Mesenchymal stem cell (in vitro differentiated cells and primary cell): ENCODE results near the gene LRRC74A.

Source experiments
- DNase-seq: peaks from one replicate; pipeline ENCODE4 v3.0.0-alpha.2; 2013
- H2AFZ ChIP-seq: one replicate; pipeline ENCODE4 v1.6.1; 2013; ENCODE audit warnings: low read depth, mild to moderate bottlenecking, control low read depth, inconsistent platforms, low read length, moderate library complexity
- H2AK5ac ChIP-seq: 2 replicates; pipeline ENCODE4 v1.6.1; 2013; ENCODE audit warnings: low read length, moderate library complexity, mild to moderate bottlenecking, inconsistent platforms; ENCODE audit not compliant: severe bottlenecking
- H2BK120ac ChIP-seq: one replicate; pipeline ENCODE4 v1.6.1; 2013; ENCODE audit warnings: low read depth, mild to moderate bottlenecking, inconsistent platforms, low read length, moderate library complexity
- H2BK12ac ChIP-seq, 2 experiments: one replicate each; pipeline ENCODE4 v1.6.1; 2013; ENCODE audit warnings: inconsistent platforms in 2 of 2, low read length in 2 of 2, mild to moderate bottlenecking in 2 of 2, moderate library complexity in 2 of 2, control low read depth in 1 of 2
- H2BK15ac ChIP-seq: one replicate; pipeline ENCODE4 v1.6.1; 2013; ENCODE audit warnings: mild to moderate bottlenecking, low read depth, inconsistent platforms; ENCODE audit not compliant: poor library complexity, severe bottlenecking
- H2BK5ac ChIP-seq: 2 replicates; pipeline ENCODE4 v1.6.1; 2013; ENCODE audit warnings: low read depth, mild to moderate bottlenecking, low read length, control low read depth, inconsistent platforms; ENCODE audit not compliant: poor library complexity, severe bottlenecking
- H3K14ac ChIP-seq, 2 experiments: one replicate each; pipeline ENCODE4 v1.6.1; 2013; ENCODE audit warnings: inconsistent platforms in 2 of 2, low read length in 2 of 2, control low read depth in 1 of 2, mild to moderate bottlenecking in 1 of 2, moderate library complexity in 1 of 2
- H3K18ac ChIP-seq, 2 experiments: one replicate each; pipeline ENCODE4 v1.6.1; 2013; ENCODE audit warnings: inconsistent platforms in 2 of 2, low read length in 2 of 2, control low read depth in 1 of 2, low read depth in 1 of 2, mild to moderate bottlenecking in 1 of 2
- H3K23ac ChIP-seq, 2 experiments: one replicate each; pipeline ENCODE4 v1.6.1; 2013; ENCODE audit warnings: inconsistent platforms in 2 of 2, low read length in 2 of 2, mild to moderate bottlenecking in 2 of 2, moderate library complexity in 2 of 2, control low read depth in 1 of 2
- H3K27ac ChIP-seq: 2 replicates; pipeline ENCODE4 v1.5.1; 2013; ENCODE audit warnings: mild to moderate bottlenecking, moderate library complexity, low read length, control low read depth, inconsistent platforms; ENCODE audit not compliant: poor library complexity, severe bottlenecking
- H3K27me3 ChIP-seq, 2 experiments: 2 replicates each; pipeline versions ENCODE4 v1.6.1 to v1.7.0; 2013; ENCODE audit warnings: low read length in 2 of 2, mild to moderate bottlenecking in 2 of 2, moderate library complexity in 2 of 2, control low read depth in 1 of 2, inconsistent platforms in 1 of 2; ENCODE audit not compliant: control insufficient read depth in 1 of 2, insufficient read depth in 1 of 2
- H3K36me3 ChIP-seq, 2 experiments: 2 replicates each; pipeline versions ENCODE4 v1.6.1 to v1.7.0; 2013; ENCODE audit warnings: low read length in 2 of 2, control low read depth in 1 of 2, inconsistent platforms in 1 of 2, low read depth in 1 of 2, mild to moderate bottlenecking in 1 of 2; ENCODE audit not compliant: insufficient read depth in 2 of 2, control insufficient read depth in 1 of 2
- H3K4ac ChIP-seq, 2 experiments: one replicate each; pipeline ENCODE4 v1.6.1; 2013; ENCODE audit warnings: inconsistent platforms in 2 of 2, low read length in 2 of 2, mild to moderate bottlenecking in 2 of 2, moderate library complexity in 2 of 2, control low read depth in 1 of 2, low read depth in 1 of 2
- H3K4me1 ChIP-seq: 2 replicates; pipeline ENCODE4 v1.6.1; 2013; ENCODE audit warnings: low read depth, low read length, control low read depth; ENCODE audit not compliant: control insufficient read depth, insufficient read depth
- H3K4me2 ChIP-seq: 2 replicates; pipeline ENCODE4 v1.6.1; 2013; ENCODE audit warnings: low read length, mild to moderate bottlenecking, inconsistent platforms; ENCODE audit not compliant: poor library complexity, severe bottlenecking
- H3K4me3 ChIP-seq, 2 experiments: 2 replicates each; pipeline versions ENCODE4 v1.5.1 to v1.7.0; 2013; ENCODE audit warnings: low read length in 2 of 2, mild to moderate bottlenecking in 2 of 2, control low read depth in 1 of 2, low read depth in 1 of 2; ENCODE audit not compliant: insufficient read depth in 1 of 2
- H3K79me1 ChIP-seq: replicated peaks from 2 replicates; pipeline ENCODE4 v1.6.1; 2013; ENCODE audit warnings: mild to moderate bottlenecking, control low read depth, low read length, inconsistent platforms; ENCODE audit not compliant: poor library complexity, severe bottlenecking
- H3K9ac ChIP-seq: 2 replicates; pipeline ENCODE4 v1.7.0; 2013; ENCODE audit warnings: mild to moderate bottlenecking, low read length, moderate library complexity
- H3K9me3 ChIP-seq: 2 replicates; pipeline ENCODE4 v1.7.0; 2013; ENCODE audit warnings: mild to moderate bottlenecking, low read length; ENCODE audit not compliant: control insufficient read depth
- H4K8ac ChIP-seq: one replicate; pipeline ENCODE4 v1.6.1; 2013; ENCODE audit warnings: inconsistent platforms, mild to moderate bottlenecking, low read length, moderate library complexity
- H4K91ac ChIP-seq: one replicate; pipeline ENCODE4 v1.6.1; 2013; ENCODE audit warnings: mild to moderate bottlenecking, low read length, inconsistent platforms
- WGBS: methylation state at CpG from one replicate; pipeline ENCODE4 v1.1.7; 2013; ENCODE audit warnings: mixed read lengths; 5-methylcytosine and 5-hydroxymethylcytosine counted together

Gene LRRC74A

DNA sequence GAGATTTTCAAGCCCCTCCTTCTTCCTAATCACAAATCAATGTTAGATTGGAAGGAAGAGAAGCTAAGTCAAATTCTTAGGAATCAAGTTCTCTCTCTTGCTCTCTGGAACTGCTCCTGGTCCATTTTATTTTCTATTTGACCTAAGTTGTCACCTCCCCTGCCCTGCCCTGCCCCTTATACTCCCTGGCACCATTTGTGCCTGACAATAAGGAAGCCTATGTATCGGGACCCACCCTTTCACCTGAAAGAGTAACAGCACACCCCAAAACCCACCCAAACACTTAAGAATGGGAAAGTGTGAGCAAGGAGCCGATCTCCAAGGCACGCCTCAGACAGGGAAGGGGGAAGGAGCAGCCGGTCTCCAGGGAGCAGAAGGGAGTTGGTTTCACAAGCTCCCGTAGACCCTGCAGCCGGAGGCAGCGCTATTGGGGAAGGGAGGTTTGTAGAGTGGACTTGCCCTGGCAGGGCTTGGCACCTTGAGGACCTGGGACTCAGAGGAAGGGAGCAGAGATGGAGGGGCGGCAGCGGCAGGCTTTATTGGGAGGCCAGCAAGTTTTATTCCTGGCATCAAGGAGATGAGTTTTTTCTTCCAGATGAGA is 1.6 kb downstream of the LRRC74A start:
- H2BK120ac ChIP-seq, result no peak overlapping the region
- no peak for DNase-seq

DNA sequence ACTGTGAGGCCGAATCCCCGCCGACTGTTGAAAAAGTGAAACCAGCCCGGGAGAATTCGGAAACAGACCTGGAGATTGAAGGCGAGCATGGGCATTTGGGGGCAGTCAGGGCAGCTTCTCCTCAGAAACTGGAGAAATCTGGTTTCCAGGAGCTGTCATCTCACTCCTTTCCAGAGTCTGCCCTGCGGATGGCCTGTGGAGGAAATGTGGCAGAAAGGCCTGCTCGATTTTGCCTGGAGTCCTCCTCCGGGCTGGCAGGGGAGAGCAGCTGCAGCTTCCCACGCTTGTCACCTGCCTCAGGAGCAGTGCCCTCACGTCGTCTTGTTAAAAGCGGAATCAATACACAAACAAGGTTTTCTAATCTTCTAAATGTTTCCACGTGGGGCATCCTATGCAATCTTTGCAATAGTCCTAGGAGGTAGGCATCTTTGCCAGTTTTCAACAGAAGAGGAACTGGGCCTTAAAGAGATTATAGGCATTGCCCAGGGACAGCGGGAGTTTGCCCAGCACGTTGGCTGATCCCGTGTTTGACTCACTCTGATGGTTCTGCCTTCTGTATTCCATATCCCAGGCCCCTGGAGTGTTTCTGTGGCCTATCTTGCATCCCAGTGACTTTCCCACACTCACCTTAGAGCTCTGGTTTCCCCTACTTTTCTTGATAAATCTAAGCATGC is 2.3 kb downstream of the LRRC74A start:
- H2BK12ac ChIP-seq, result no peak overlapping the region
- peak overlapping the region in 1 of 2 experiments; percentile 77 for H3K4me3 ChIP-seq
- H3K23ac ChIP-seq, result no peak overlapping the region
- DNase-seq, result no peak
- H3K14ac ChIP-seq, result no peak overlapping the region
- no peak overlapping the region for H4K91ac ChIP-seq
- peak overlapping the region; percentile 82 for H3K9ac ChIP-seq
- H3K4me2 ChIP-seq, result no peak overlapping the region
- no peak overlapping the region for H4K8ac ChIP-seq
- no peak overlapping the region for H2BK5ac ChIP-seq
- WGBS, result 78% methylated on average over 17 of the region's 17 CpGs
- no peak overlapping the region for H3K4ac ChIP-seq
- no peaks in the 10 kb centered on the region for H3K79me1 ChIP-seq
- H3K36me3 ChIP-seq, result no peaks in the 10 kb centered on the region
- H3K18ac ChIP-seq, result no peak overlapping the region
- H2AK5ac ChIP-seq, result no peak overlapping the region
- H3K9me3 ChIP-seq, result no peaks in the 10 kb centered on the region
- no peak overlapping the region for H2BK15ac ChIP-seq
- no peaks in the 10 kb centered on the region for H3K4me1 ChIP-seq
- H3K27me3 ChIP-seq, result peaks cover 0 to 46% of the 10 kb centered on the region in 2 experiments
- no peak overlapping the region for H3K27ac ChIP-seq
- H2AFZ ChIP-seq, result no peak overlapping the region
- no peak overlapping the region for H2BK120ac ChIP-seq

More for the DNA sequence above, 1.6 kb downstream of the LRRC74A start:
- no peaks in the 10 kb centered on the region for H3K9me3 ChIP-seq
- H4K91ac ChIP-seq, result no peak overlapping the region
- no peak overlapping the region for H2BK5ac ChIP-seq
- H3K4ac ChIP-seq, result no peak overlapping the region
- no peak overlapping the region for H2BK15ac ChIP-seq
- H3K4me3 ChIP-seq, result peak overlapping the region in 1 of 2 experiments; percentile 77
- H3K4me2 ChIP-seq, result no peak overlapping the region
- H2AFZ ChIP-seq, result no peak overlapping the region
- no peaks in the 10 kb centered on the region for H3K4me1 ChIP-seq
- no peaks in the 10 kb centered on the region for H3K36me3 ChIP-seq
- no peak overlapping the region for H3K23ac ChIP-seq
- no peak overlapping the region for H2BK12ac ChIP-seq
- peak overlapping the region; percentile 82 for H3K9ac ChIP-seq
- no peak overlapping the region for H3K18ac ChIP-seq
- no peaks in the 10 kb centered on the region for H3K79me1 ChIP-seq
- no peak overlapping the region for H4K8ac ChIP-seq
- no peak overlapping the region for H3K14ac ChIP-seq
- H2AK5ac ChIP-seq, result no peak overlapping the region
- 77% methylated on average over 9 of the region's 9 CpGs for whole genome bisulfite sequencing
- no peak overlapping the region for H3K27ac ChIP-seq
- peaks cover 3 to 46% of the 10 kb centered on the region in 2 experiments for H3K27me3 ChIP-seq

DNA sequence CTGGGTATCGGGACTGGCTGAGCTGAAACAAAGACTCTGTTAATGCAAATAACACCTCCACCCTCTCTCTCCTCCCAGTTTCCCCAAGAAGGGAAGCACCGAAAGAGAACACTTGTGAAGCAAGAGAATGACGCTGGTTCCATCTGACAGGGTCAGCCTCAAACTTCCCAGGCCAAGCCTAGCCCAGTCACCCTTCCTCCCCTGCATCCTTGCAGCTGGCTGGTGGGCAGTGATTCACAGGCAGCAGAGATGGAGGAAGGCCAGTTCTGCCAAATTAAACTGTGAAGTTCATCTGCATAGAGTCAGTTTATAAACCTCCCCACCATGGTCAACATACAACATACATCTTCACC is 2.8 kb downstream of the LRRC74A start:
- Histone ChIP-seq H2BK120ac (no peak overlapping the region), H4K8ac (no peak overlapping the region), H3K4me2 (no peak overlapping the region), H3K4me1 (no peaks in the 10 kb centered on the region), H3K14ac (no peak overlapping the region), H3K18ac (no peak overlapping the region), H3K36me3 (no peaks in the 10 kb centered on the region), H2BK15ac (no peak overlapping the region), H3K27me3 (peaks cover 0 to 46% of the 10 kb centered on the region in 2 experiments), H3K4me3 (no peak overlapping the region), H3K23ac (no peak overlapping the region), H2AFZ (no peak overlapping the region), H3K79me1 (no peaks in the 10 kb centered on the region), H3K9ac (no peak overlapping the region), H3K9me3 (no peaks in the 10 kb centered on the region), H4K91ac (no peak overlapping the region), H3K4ac (no peak overlapping the region), H3K27ac (no peak overlapping the region), H2AK5ac (no peak overlapping the region), H2BK12ac (no peak overlapping the region), H2BK5ac (no peak overlapping the region)
- no peak for DNase-seq
- 17% methylated on average over 3 of the region's 3 CpGs for WGBS

DNA sequence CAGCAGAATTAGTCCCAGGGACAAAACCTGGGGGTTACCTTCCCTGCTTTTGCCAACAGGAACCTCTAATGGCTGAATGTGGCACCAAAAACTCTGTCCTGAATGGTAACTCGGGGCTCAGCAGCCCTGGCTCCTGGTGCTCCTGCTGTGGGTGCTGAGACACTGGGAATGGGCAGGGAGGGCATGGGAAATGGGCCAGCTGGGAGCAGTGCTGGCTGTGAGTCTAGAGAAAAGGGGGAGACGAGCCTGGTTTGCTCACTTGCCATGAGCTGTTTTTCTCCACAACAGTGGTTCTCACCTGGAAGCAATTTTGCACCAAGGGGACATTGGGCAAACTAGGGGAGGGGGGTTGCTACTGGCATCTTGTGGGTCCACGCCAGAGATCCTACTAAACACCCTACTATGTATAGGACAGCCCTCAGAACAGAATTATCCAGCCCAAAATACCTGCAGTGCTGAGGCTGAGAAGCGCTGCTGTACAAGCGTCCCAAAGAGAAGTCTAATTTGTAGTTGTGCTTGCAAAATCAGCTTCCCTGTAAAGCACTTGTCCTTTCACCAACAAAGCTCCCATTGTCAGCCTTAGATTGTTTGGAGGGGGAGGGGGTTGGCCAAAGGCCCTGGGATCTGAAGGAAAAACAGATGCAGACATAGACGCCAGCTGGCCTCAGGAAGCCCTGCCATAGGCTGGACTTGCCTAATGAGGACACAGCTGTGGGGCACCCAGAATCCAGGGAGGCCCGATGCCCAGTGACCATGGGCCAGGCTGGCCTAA is 3.6 kb downstream of the LRRC74A start:
- no peak overlapping the region for H4K8ac ChIP-seq
- no peak overlapping the region for H2AK5ac ChIP-seq
- H4K91ac ChIP-seq, result no peak overlapping the region
- H2AFZ ChIP-seq, result no peak overlapping the region
- no peaks in the 10 kb centered on the region for H3K79me1 ChIP-seq
- H2BK12ac ChIP-seq, result no peak overlapping the region
- no peak overlapping the region for H3K4me2 ChIP-seq
- no peak for DNase-seq
- no peak overlapping the region for H3K14ac ChIP-seq
- no peaks in the 10 kb centered on the region for H3K4me1 ChIP-seq
- peaks cover 4 to 42% of the 10 kb centered on the region in 2 experiments for H3K27me3 ChIP-seq
- WGBS, result 70% methylated on average over 6 of the region's 7 CpGs
- no peak overlapping the region for H3K4ac ChIP-seq
- H3K9me3 ChIP-seq, result no peaks in the 10 kb centered on the region
- H3K4me3 ChIP-seq, result no peak overlapping the region
- no peak overlapping the region for H3K9ac ChIP-seq
- no peak overlapping the region for H2BK5ac ChIP-seq
- no peaks in the 10 kb centered on the region for H3K36me3 ChIP-seq
- no peak overlapping the region for H3K23ac ChIP-seq
- no peak overlapping the region for H2BK120ac ChIP-seq
- H2BK15ac ChIP-seq, result no peak overlapping the region
- no peak overlapping the region for H3K27ac ChIP-seq
- H3K18ac ChIP-seq, result no peak overlapping the region
